Neural progenitor cell (in vitro differentiated cells): Measurements from ENCODE around the gene URI1. TPM values are rescaled to one million over a fixed set of nuclear protein-coding genes. Genes with fewer than 3 reads are reported as not detected.

Experiments used
- DNase-seq: peaks from one replicate; pipeline ENCODE4 v3.0.0-alpha.2; 2016; ENCODE audit warnings: low spot score
- H2AFZ ChIP-seq: fragments of 200-600 bp; sonication (generic); replicated peaks from 2 replicates; pipeline ENCODE4 v1.6.1; 2016; ENCODE audit warnings: antibody characterized with exemption
- H3F3A ChIP-seq: fragments of 200-600 bp; sonication (generic); 2 replicates; pipeline ENCODE4 v1.6.1; 2016; ENCODE audit warnings: antibody characterized with exemption, low read depth
- H3K27ac ChIP-seq: fragments of 200-600 bp; sonication (generic); 2 replicates; pipeline ENCODE4 v1.5.1; 2016; ENCODE audit warnings: mild to moderate bottlenecking
- H3K27me3 ChIP-seq: fragments of 200-600 bp; sonication (generic); 2 replicates; pipeline ENCODE4 v1.6.1; 2016; ENCODE audit warnings: mild to moderate bottlenecking, moderate library complexity
- H3K36me3 ChIP-seq: fragments of 200-600 bp; sonication (generic); 2 replicates; pipeline ENCODE4 v1.5.1; 2016
- H3K4me1 ChIP-seq: fragments of 200-600 bp; sonication (generic); 2 replicates; pipeline ENCODE4 v1.6.1; 2016; ENCODE audit warnings: mixed run types
- H3K4me2 ChIP-seq: fragments of 200-600 bp; sonication (generic); 2 replicates; pipeline ENCODE4 v1.6.1; 2016
- H3K4me3 ChIP-seq: fragments of 200-600 bp; sonication (generic); 2 replicates; pipeline ENCODE4 v1.5.1; 2016
- H3K79me2 ChIP-seq: fragments of 200-600 bp; sonication (generic); 2 replicates; pipeline ENCODE4 v1.6.1; 2016; ENCODE audit warnings: low read depth
- H3K9ac ChIP-seq: fragments of 200-600 bp; sonication (generic); 2 replicates; pipeline ENCODE4 v1.6.1; 2016
- H3K9me3 ChIP-seq: fragments of 200-600 bp; sonication (generic); 2 replicates; pipeline ENCODE4 v1.5.1; 2016; ENCODE audit warnings: low read depth
- H4K20me1 ChIP-seq: fragments of 200-600 bp; sonication (generic); 2 replicates; pipeline ENCODE4 v1.6.1; 2016; ENCODE audit warnings: low read depth
- H3K27ac Mint-ChIP-seq: 3 replicates; pipeline ENCODE4 v1.8.0; 2021; ENCODE audit warnings: mixed read lengths
- H3K27me3 Mint-ChIP-seq: 2 replicates; pipeline ENCODE4 v1.8.0; 2022; ENCODE audit warnings: low read depth, mild to moderate bottlenecking, inconsistent platforms, moderate library complexity, mixed read lengths; ENCODE audit not compliant: insufficient read depth
- H3K36me3 Mint-ChIP-seq: 3 replicates; pipeline ENCODE4 v1.8.0; 2021; ENCODE audit warnings: mixed read lengths
- H3K4me1 Mint-ChIP-seq: 3 replicates; pipeline ENCODE4 v1.8.0; 2021; ENCODE audit warnings: mixed read lengths
- H3K4me3 Mint-ChIP-seq: 3 replicates; pipeline ENCODE4 v1.8.0; 2021; ENCODE audit warnings: mild to moderate bottlenecking, moderate library complexity, mixed read lengths
- H3K9me3 Mint-ChIP-seq: 3 replicates; pipeline ENCODE4 v1.8.0; 2020; ENCODE audit warnings: mixed read lengths
- CTCF ChIP-seq: fragments of 200-600 bp; sonication (generic); IDR thresholded peaks from 2 replicates; pipeline ENCODE4 v1.5.1; 2017; ENCODE audit warnings: antibody characterized with exemption, mild to moderate bottlenecking
- EZH2 ChIP-seq: fragments of 200-600 bp; sonication (generic); IDR thresholded peaks from 2 replicates; pipeline ENCODE4 v1.6.1; 2017; ENCODE audit warnings: antibody characterized with exemption, mild to moderate bottlenecking, moderate library complexity
- EZH2phosphoT487 ChIP-seq: fragments of 200-600 bp; sonication (generic); IDR thresholded peaks from 2 replicates; pipeline ENCODE4 v1.6.1; 2017; ENCODE audit warnings: antibody characterized with exemption
- total RNA-seq: library from RNA; depleted of rRNA; stranded (reverse); fragments of >200 nt; gene quantifications from 2 replicates; pipeline ENCODE4 v1.2.3, GENCODE V29; 2015; ENCODE audit warnings: low replicate concordance

Gene URI1
- total RNA-seq, 1 donor from 2014 or later, result 94.7 TPM

GRCh38 chr19:29927944-29928625, 14.0 kb upstream of the URI1 start:
- Mint-ChIP-seq H3K9me3 (peaks cover 3% of the 10 kb centered on the region), H3K4me1 (peaks cover 21% of the 10 kb centered on the region), H3K27ac (no peak overlapping the region), H3K27me3 (peaks cover 10% of the 10 kb centered on the region), H3K36me3 (no peaks in the 10 kb centered on the region), H3K4me3 (no peak overlapping the region)
- Histone ChIP-seq H3K9ac (no peak overlapping the region), H3K79me2 (no peaks in the 10 kb centered on the region), H3K4me1 (peaks cover 9% of the 10 kb centered on the region), H3K27me3 (no peaks in the 10 kb centered on the region), H3K9me3 (no peaks in the 10 kb centered on the region), H3K4me2 (peak overlapping the region; percentile 2), H3K27ac (no peak overlapping the region), H3K4me3 (no peak overlapping the region), H3F3A (no peaks in the 10 kb centered on the region), H4K20me1 (no peaks in the 10 kb centered on the region), H3K36me3 (no peaks in the 10 kb centered on the region), H2AFZ (peak overlapping the region; percentile 89)
- peak; percentile 68 for DNase-seq
- TF ChIP-seq CTCF, result no peak

GRCh38 chr19:29928831-29929230, 13.2 kb upstream of the URI1 start:
- peaks cover 21% of the 10 kb centered on the region for H3K4me1 Mint-ChIP-seq

GRCh38 chr19:29934257-29934656, 7.8 kb upstream of the URI1 start:
- no peaks in the 10 kb centered on the region for H3K4me1 ChIP-seq

More at GRCh38 chr19:29928831-29929230, 13.2 kb upstream of the URI1 start:
- Mint-ChIP-seq H3K36me3 (no peaks in the 10 kb centered on the region), H3K27ac (no peak overlapping the region), H3K4me3 (no peak overlapping the region), H3K9me3 (peaks cover 8% of the 10 kb centered on the region), H3K27me3 (peaks cover 7% of the 10 kb centered on the region)
- Histone ChIP-seq H3K79me2 (no peaks in the 10 kb centered on the region), H3K9me3 (no peaks in the 10 kb centered on the region), H4K20me1 (no peaks in the 10 kb centered on the region), H3K36me3 (no peaks in the 10 kb centered on the region), H3K9ac (no peak overlapping the region), H3K4me1 (peaks cover 9% of the 10 kb centered on the region), H2AFZ (no peak overlapping the region), H3K27ac (no peak overlapping the region), H3K4me3 (no peak overlapping the region), H3F3A (no peaks in the 10 kb centered on the region), H3K4me2 (peak overlapping the region; percentile 2), H3K27me3 (no peaks in the 10 kb centered on the region)
- TF ChIP-seq EZH2 (no peak), EZH2phosphoT487 (no peak), CTCF (no peak)
- no peak for DNase-seq

More at GRCh38 chr19:29934257-29934656, 7.8 kb upstream of the URI1 start:
- Histone ChIP-seq H3K36me3 (no peaks in the 10 kb centered on the region), H3K79me2 (no peaks in the 10 kb centered on the region), H3K4me3 (no peak overlapping the region), H3K27me3 (no peaks in the 10 kb centered on the region), H4K20me1 (no peaks in the 10 kb centered on the region), H3K27ac (no peak overlapping the region), H2AFZ (no peak overlapping the region), H3K9me3 (no peaks in the 10 kb centered on the region), H3K9ac (no peak overlapping the region), H3K4me2 (no peak overlapping the region), H3F3A (no peaks in the 10 kb centered on the region)
- Mint-ChIP-seq H3K4me3 (no peak overlapping the region), H3K9me3 (peaks cover 33% of the 10 kb centered on the region), H3K27me3 (peaks cover 7% of the 10 kb centered on the region), H3K36me3 (no peaks in the 10 kb centered on the region), H3K4me1 (no peaks in the 10 kb centered on the region), H3K27ac (no peak overlapping the region)
- DNase-seq, result no peak
- TF ChIP-seq EZH2, result no peak
- TF ChIP-seq CTCF, result no peak
- TF ChIP-seq EZH2phosphoT487, result no peak
